Measurements from ENCODE around the gene HBG2.
"Not testable (repeated sequence)": the region's sequence is repeated elsewhere in the genome, so short reads cannot be mapped to it uniquely, and the experiment has no call there.

HBG2 gene

DNA sequence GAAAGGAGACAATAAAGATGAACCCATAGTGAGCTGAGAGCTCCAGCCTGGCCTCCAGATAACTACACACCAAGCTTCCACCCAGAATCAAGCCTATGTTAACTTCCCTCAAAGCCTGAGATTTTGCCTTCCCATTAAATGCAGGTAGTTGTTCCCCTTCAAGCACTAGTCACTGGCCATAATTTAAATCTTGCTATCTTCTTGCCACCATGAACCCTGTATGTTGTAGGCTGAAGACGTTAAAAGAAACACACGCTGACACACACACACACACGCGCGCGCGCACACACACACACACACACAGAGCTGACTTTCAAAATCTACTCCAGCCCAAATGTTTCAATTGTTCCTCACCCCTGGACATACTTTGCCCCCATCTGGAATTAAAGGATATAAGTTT lies 6.1 kb downstream of the HBG2 start:
- H3K27ac ChIP-seq (ENCODE audit: low read depth, low read length); H3K9me3 ChIP-seq (ENCODE audit: control insufficient read depth, insufficient read depth, low read depth, low read length); H3K27me3 ChIP-seq (ENCODE audit: control insufficient read depth, insufficient read depth, low read length); H3K4me1 ChIP-seq (ENCODE audit: control insufficient read depth, insufficient read depth, low read length); H3K36me3 ChIP-seq (ENCODE audit: control insufficient read depth, insufficient read depth, low read length); H3K9ac ChIP-seq (ENCODE audit: low read length); H3K4me3 ChIP-seq (ENCODE audit: low read depth, low read length): not testable (repeated sequence)

DNA sequence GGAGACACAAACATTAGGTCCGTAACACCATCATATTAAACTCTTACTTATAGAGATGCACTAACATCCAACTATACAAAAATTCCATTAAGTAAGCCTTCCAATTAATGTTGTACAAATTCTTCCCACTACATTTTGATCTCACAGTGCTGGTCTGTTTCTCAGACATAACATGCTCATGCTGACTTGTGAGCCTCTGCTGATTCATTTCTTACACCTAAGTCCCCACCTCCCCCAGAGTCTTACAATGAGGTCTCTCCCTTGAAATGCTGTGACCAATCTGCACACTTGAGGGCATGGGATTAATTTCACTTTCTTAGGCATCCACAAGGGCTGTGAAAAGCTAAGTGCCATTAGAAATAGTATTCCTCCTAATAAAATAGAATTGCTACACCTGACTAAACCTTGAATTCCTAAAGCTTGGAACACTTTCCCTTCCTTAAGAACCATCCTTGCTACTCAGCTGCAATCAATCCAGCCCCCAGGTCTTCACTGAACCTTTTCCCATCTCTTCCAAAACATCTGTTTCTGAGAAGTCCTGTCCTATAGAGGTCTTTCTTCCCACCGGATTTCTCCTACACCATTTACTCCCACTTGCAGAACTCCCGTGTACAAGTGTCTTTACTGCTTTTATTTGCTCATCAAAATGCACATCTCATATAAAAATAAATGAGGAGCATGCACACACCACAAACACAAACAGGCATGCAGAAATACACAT lies 6.9 kb downstream of the HBG2 start:
- H3K9ac ChIP-seq (ENCODE audit: low read length) = no peak overlapping the region
- H3K27me3 ChIP-seq (ENCODE audit: control insufficient read depth, insufficient read depth, low read length) = no peaks in the 10 kb centered on the region
- no peaks in the 10 kb centered on the region for H3K4me1 ChIP-seq (ENCODE audit: control insufficient read depth, insufficient read depth, low read length)
- H3K27ac ChIP-seq (ENCODE audit: low read depth, low read length) = no peak overlapping the region
- H3K4me3 ChIP-seq (ENCODE audit: low read depth, low read length) = no peak overlapping the region
- H3K36me3 ChIP-seq (ENCODE audit: control insufficient read depth, insufficient read depth, low read length) = no peaks in the 10 kb centered on the region
- H3K9me3 ChIP-seq (ENCODE audit: control insufficient read depth, insufficient read depth, low read depth, low read length) = no peaks in the 10 kb centered on the region

DNA sequence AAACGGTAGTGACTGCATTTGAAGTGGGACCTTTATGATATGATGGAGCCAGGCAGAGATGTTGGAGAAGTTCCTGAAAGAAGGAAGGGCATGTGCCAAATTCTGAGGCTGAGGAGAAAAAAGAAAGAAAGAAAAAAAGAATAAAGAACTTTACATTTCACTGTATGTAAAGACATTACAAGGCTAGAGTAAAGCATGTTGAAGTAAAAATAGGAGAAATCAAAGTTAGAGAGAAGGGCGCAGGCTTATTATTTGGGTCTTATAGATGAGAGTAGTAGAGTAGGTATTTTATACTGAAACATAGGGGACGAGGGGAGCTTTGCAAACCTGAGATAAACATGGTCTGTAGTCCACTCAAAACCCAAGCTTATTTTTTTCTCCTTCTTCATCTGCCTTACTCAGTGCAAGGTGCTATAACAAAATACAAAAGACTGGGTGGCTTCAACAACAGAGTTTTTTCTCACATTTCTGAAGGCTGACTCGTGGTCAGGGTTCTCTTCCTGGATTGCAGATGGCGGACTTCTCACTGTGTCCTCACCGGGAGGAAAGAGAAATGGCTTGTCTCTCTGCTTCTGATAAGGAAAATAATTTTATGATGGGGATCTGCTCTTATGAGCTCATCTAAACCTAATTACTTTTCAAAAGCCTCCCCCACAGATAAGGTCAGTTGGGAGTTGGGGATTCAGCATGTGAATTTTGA lies 7.7 kb downstream of the HBG2 start:
- no peak overlapping the region for H3K27ac ChIP-seq (ENCODE audit: low read depth, low read length)
- no peaks in the 10 kb centered on the region for H3K4me1 ChIP-seq (ENCODE audit: control insufficient read depth, insufficient read depth, low read length)
- H3K36me3 ChIP-seq (ENCODE audit: control insufficient read depth, insufficient read depth, low read length) = no peaks in the 10 kb centered on the region
- no peaks in the 10 kb centered on the region for H3K27me3 ChIP-seq (ENCODE audit: control insufficient read depth, insufficient read depth, low read length)
- no peak overlapping the region for H3K9ac ChIP-seq (ENCODE audit: low read length)
- no peak overlapping the region for H3K4me3 ChIP-seq (ENCODE audit: low read depth, low read length)
- no peaks in the 10 kb centered on the region for H3K9me3 ChIP-seq (ENCODE audit: control insufficient read depth, insufficient read depth, low read depth, low read length)

GRCh38 chr11:5245155-5245554 lies 9.4 kb downstream of the HBG2 start:
- H3K9me3 ChIP-seq (ENCODE audit: control insufficient read depth, insufficient read depth, low read depth, low read length) = no peaks in the 10 kb centered on the region
- H3K27me3 ChIP-seq (ENCODE audit: control insufficient read depth, insufficient read depth, low read length) = no peaks in the 10 kb centered on the region
- no peaks in the 10 kb centered on the region for H3K36me3 ChIP-seq (ENCODE audit: control insufficient read depth, insufficient read depth, low read length)
- no peak overlapping the region for H3K4me3 ChIP-seq (ENCODE audit: low read depth, low read length)
- no peaks in the 10 kb centered on the region for H3K4me1 ChIP-seq (ENCODE audit: control insufficient read depth, insufficient read depth, low read length)
- H3K27ac ChIP-seq (ENCODE audit: low read depth, low read length) = no peak overlapping the region
- no peak overlapping the region for H3K9ac ChIP-seq (ENCODE audit: low read length)

DNA sequence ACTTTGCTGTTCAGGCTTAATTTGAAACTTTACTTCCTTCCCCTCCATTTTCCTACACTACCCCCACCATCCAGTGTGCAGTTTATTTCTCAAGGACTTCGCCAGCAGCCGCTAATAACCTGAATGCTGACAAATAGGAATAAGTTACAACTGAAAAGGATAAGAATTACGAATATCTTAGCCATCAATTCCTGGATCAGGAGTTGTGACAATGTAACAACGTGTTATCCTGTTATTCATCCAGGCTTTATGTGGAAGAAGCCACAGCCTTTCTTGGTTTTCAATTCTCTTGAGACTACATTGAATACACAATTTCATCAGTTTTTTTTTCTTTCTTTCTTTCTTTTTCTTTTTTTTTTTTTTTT lies 10.8 kb downstream of the HBG2 start:
- no peak overlapping the region for H3K4me3 ChIP-seq (ENCODE audit: low read depth, low read length)
- H3K9ac ChIP-seq (ENCODE audit: low read length) = no peak overlapping the region
- H3K36me3 ChIP-seq (ENCODE audit: control insufficient read depth, insufficient read depth, low read length) = no peaks in the 10 kb centered on the region
- no peaks in the 10 kb centered on the region for H3K9me3 ChIP-seq (ENCODE audit: control insufficient read depth, insufficient read depth, low read depth, low read length)
- H3K4me1 ChIP-seq (ENCODE audit: control insufficient read depth, insufficient read depth, low read length) = no peaks in the 10 kb centered on the region
- no peaks in the 10 kb centered on the region for H3K27me3 ChIP-seq (ENCODE audit: control insufficient read depth, insufficient read depth, low read length)
- H3K27ac ChIP-seq (ENCODE audit: low read depth, low read length) = no peak overlapping the region

- Histone ChIP-seq H3K27ac (ENCODE audit: low read depth, low read length) (no peak overlapping the region), H3K9me3 (ENCODE audit: control insufficient read depth, insufficient read depth, low read depth, low read length) (no peaks in the 10 kb centered on the region), H3K4me1 (ENCODE audit: control insufficient read depth, insufficient read depth, low read length) (no peaks in the 10 kb centered on the region), H3K4me3 (ENCODE audit: low read depth, low read length) (no peak overlapping the region), H3K36me3 (ENCODE audit: control insufficient read depth, insufficient read depth, low read length) (no peaks in the 10 kb centered on the region), H3K9ac (ENCODE audit: low read length) (no peak overlapping the region), H3K27me3 (ENCODE audit: control insufficient read depth, insufficient read depth, low read length) (no peaks in the 10 kb centered on the region)
These were observed 11.4 kb downstream of the HBG2 start for GRCh38 chr11:5242933-5243815.

- H3K27ac ChIP-seq (ENCODE audit: low read depth, low read length) = no peak overlapping the region
- no peak overlapping the region for H3K4me3 ChIP-seq (ENCODE audit: low read depth, low read length)
- no peaks in the 10 kb centered on the region for H3K36me3 ChIP-seq (ENCODE audit: control insufficient read depth, insufficient read depth, low read length)
- H3K4me1 ChIP-seq (ENCODE audit: control insufficient read depth, insufficient read depth, low read length) = no peaks in the 10 kb centered on the region
- H3K27me3 ChIP-seq (ENCODE audit: control insufficient read depth, insufficient read depth, low read length) = no peaks in the 10 kb centered on the region
- H3K9ac ChIP-seq (ENCODE audit: low read length) = no peak overlapping the region
- H3K9me3 ChIP-seq (ENCODE audit: control insufficient read depth, insufficient read depth, low read depth, low read length) = no peaks in the 10 kb centered on the region
These were observed 12.4 kb downstream of the HBG2 start for GRCh38 chr11:5242208-5242607.

DNA sequence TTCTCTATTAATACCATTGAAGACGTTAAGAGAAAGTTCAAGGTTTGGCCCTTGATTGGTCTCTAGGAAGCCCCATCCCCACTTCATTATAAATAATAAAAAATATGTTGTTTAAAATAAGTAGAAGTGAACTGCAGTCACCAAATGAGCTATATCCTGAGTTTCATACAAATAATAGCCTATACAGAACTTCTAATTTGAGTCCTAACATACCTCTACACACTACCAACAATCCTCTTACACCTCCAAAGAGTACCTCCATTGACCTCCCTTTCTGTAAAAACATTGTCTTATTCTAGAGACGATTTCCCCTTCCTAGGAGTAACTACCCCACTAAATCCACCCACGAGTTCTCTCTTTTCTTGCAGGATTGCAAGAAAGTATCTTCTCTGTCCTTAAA lies 13.1 kb downstream of the HBG2 start:
- Histone ChIP-seq H3K4me1 (ENCODE audit: control insufficient read depth, insufficient read depth, low read length) (no peaks in the 10 kb centered on the region), H3K9me3 (ENCODE audit: control insufficient read depth, insufficient read depth, low read depth, low read length) (no peaks in the 10 kb centered on the region), H3K27ac (ENCODE audit: low read depth, low read length) (no peak overlapping the region), H3K4me3 (ENCODE audit: low read depth, low read length) (no peak overlapping the region), H3K9ac (ENCODE audit: low read length) (no peak overlapping the region), H3K27me3 (ENCODE audit: control insufficient read depth, insufficient read depth, low read length) (no peaks in the 10 kb centered on the region), H3K36me3 (ENCODE audit: control insufficient read depth, insufficient read depth, low read length) (no peaks in the 10 kb centered on the region)

- Histone ChIP-seq H3K36me3 (ENCODE audit: control insufficient read depth, insufficient read depth, low read length) (no peaks in the 10 kb centered on the region), H3K9ac (ENCODE audit: low read length) (no peak overlapping the region), H3K27ac (ENCODE audit: low read depth, low read length) (no peak overlapping the region), H3K4me1 (ENCODE audit: control insufficient read depth, insufficient read depth, low read length) (no peaks in the 10 kb centered on the region), H3K4me3 (ENCODE audit: low read depth, low read length) (no peak overlapping the region), H3K9me3 (ENCODE audit: control insufficient read depth, insufficient read depth, low read depth, low read length) (no peaks in the 10 kb centered on the region), H3K27me3 (ENCODE audit: control insufficient read depth, insufficient read depth, low read length) (no peaks in the 10 kb centered on the region)
These were observed 14.1 kb downstream of the HBG2 start for GRCh38 chr11:5240458-5240857.

DNA sequence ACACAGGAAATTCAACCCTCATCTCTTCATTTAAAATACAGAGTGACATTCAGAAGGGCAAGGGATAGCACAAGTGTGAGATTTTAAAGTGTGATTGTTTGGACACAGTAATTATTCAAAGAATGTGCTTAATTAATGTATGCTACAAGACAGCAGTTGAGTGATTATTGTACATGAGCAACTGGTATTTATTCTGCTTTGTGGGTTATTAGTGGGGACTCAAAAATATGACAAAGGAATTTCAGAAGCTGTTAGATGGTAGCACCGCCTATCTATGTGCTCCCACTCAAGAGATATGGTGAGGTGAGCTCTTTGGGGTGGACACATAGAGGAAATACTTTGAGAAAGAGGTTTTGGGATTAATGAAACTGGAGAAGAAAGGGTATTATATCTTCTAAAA lies 14.5 kb downstream of the HBG2 start:
- no peaks in the 10 kb centered on the region for H3K9me3 ChIP-seq (ENCODE audit: control insufficient read depth, insufficient read depth, low read depth, low read length)
- H3K4me1 ChIP-seq (ENCODE audit: control insufficient read depth, insufficient read depth, low read length) = no peaks in the 10 kb centered on the region
- no peak overlapping the region for H3K27ac ChIP-seq (ENCODE audit: low read depth, low read length)
- H3K4me3 ChIP-seq (ENCODE audit: low read depth, low read length) = no peak overlapping the region
- H3K9ac ChIP-seq (ENCODE audit: low read length) = no peak overlapping the region
- no peaks in the 10 kb centered on the region for H3K36me3 ChIP-seq (ENCODE audit: control insufficient read depth, insufficient read depth, low read length)
- H3K27me3 ChIP-seq (ENCODE audit: control insufficient read depth, insufficient read depth, low read length) = no peaks in the 10 kb centered on the region

DNA sequence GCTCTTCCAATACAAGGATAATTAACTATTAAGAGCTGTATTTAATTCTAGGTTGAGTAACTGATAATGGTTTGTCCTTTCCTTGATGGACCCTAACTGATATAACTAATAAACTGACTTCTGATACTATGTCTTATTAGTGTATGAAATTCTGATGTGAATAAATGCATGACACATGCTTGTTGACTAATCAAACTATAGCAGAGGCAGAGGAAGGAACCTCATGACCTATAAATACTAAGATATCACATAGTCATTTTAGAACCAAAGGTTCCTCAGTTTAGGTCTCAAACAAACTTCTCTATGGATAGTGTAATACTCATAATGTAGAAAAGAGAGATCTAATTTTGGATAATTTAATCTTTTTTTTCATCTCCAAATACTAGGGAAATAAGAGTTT lies 15.5 kb downstream of the HBG2 start:
- Histone ChIP-seq H3K36me3 (ENCODE audit: control insufficient read depth, insufficient read depth, low read length) (no peaks in the 10 kb centered on the region), H3K27me3 (ENCODE audit: control insufficient read depth, insufficient read depth, low read length) (no peaks in the 10 kb centered on the region), H3K27ac (ENCODE audit: low read depth, low read length) (no peak overlapping the region), H3K9me3 (ENCODE audit: control insufficient read depth, insufficient read depth, low read depth, low read length) (no peaks in the 10 kb centered on the region), H3K4me3 (ENCODE audit: low read depth, low read length) (no peak overlapping the region), H3K4me1 (ENCODE audit: control insufficient read depth, insufficient read depth, low read length) (no peaks in the 10 kb centered on the region), H3K9ac (ENCODE audit: low read length) (no peak overlapping the region)
